GM19463 (cell line): ENCODE measurements around the gene LCE6A.

Source experiments
- ATAC-seq: cut with Tn5 transposase; IDR thresholded peaks from one replicate; pipeline ENCODE4 v1.9.1; 2021; ENCODE audit warnings: mild to moderate bottlenecking, moderate library complexity; ENCODE audit not compliant: unreplicated experiment

LCE6A gene, protein sequence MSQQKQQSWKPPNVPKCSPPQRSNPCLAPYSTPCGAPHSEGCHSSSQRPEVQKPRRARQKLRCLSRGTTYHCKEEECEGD

DNA sequence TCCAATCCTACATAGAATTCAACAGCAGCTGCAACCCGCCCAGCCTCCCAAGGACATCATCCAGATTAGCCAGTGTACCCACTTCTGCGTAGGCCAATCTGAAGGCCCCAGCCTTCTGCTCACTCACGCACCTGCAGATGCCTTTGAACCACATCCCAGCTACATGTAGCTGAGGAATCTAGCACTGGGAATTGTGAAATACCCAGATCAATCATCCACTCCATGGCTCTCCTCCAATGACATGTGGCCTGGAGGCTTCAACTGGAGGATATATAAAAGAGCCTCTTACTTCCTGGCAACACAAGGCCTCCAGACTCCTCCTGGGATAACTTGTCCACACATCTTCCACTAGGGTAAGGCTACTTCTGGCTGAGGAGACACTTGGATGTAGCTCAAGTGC lies at the start of gene LCE6A:
Gene LCE6A, plus strand, starts transcription at position 301 of the 400 bp plus-strand sequence. CDS start 665 bp downstream, outside the sequence.
- no peak for ATAC-seq

DNA sequence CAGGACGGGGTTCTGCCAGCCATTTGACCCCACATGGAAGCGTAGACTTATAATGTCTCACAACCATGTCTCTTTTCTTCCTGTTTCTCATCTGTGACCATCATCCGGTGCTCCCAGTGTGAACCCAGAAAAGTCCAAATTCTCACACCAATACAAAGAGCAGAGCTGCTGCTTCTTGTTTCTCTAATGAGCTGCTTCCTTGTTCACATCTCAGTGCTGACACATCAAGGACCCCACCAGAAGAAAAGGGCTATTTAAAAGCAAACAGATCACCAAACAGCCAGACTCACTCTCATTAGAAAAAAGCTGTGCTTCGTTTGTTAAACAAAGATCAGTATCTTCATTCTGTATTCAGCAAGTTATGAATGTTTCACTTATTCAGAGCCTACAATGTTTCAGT lies 47.0 kb upstream of the LCE6A start:
- no peak for ATAC-seq

DNA sequence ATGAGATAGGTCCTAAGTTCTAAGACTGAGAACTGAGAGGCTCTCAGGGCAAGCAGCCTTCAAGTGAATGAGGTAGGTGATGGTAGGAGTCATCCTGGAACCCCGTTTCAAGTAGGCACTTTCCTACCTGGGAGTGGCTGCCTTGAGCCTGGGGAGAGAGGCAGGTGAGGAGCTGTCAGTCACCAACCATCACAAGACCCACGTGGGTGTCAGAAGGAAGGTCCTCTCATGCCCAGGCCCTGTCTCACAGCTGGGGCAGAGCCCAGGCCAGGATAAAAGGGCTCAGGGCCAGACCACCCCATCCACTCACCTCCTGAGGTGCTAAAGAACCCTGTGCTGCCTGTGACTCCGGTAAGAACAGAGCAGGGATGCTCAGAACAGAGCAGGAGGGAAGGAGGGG lies 46.2 kb upstream of the LCE6A start, which contains the start of gene LCE1D:
Gene LCE1D, plus strand, starts transcription at position 301 of the 400 bp plus-strand sequence. CDS start 1,074 bp downstream, outside the sequence.
- ATAC-seq, result no peak

DNA sequence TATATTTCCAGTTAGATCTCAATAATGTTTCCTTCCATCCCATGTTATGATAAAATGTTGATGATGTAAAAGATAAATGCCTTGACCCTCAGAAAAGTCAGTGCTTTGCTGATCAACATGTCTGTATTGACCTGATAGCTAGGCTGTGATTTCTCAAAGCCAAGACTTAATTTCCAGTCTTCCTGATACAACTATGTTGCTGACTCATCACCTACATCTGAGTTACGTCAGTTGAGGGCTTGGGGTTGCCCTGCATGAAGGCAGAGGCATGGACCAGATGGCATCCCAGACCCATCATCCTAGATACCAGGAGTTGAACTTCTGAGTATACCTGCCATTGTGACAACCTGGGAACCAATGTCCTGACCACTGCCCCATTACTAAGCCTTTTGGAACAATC lies 41.3 kb upstream of the LCE6A start:
- no peak for ATAC-seq

DNA sequence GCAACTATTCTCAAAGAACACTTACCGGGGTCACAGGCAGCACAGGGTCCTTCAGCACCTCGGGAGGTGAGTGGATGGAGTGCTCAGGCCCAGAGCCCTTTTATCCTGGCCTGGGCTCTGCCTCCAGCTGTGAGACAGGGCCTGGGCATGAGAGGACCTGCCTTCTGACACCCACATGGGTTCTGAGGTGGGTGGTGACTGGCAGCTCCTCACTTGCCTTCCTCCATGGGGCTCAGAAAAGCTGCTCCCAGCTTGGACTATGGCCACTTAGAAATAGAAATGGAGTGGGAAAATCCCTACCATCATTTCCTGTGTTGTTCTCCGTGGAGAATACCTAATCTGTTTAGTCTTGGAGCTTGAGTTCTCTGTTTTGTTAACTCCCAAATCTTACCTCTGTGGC lies 36.1 kb upstream of the LCE6A start, which contains the start of gene LCE1C:
Gene LCE1C, minus strand, starts transcription at position 76 of the 400 bp plus-strand sequence. CDS start 1,173 bp downstream, outside the sequence.
- ATAC-seq, result no peak

DNA sequence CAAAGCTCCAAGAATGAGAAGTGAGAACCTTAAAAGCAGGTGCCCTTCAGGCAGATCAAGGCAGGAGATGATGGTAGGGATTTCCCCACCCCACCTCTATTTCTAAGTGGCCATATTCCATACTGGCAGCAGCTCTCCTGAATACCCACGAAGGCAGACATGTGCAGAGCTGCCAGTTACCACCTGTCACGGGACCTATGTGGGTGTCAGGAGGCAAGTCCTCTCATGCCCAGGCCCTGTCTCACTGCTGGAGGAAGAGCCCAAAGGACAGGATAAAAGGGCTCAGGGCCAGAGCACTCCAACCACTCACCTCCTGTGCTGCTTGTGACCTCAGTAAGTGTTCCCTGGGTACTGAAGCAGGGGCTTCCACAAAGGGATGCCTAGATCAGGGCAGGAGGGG lies 31.6 kb upstream of the LCE6A start:
- no peak for ATAC-seq

DNA sequence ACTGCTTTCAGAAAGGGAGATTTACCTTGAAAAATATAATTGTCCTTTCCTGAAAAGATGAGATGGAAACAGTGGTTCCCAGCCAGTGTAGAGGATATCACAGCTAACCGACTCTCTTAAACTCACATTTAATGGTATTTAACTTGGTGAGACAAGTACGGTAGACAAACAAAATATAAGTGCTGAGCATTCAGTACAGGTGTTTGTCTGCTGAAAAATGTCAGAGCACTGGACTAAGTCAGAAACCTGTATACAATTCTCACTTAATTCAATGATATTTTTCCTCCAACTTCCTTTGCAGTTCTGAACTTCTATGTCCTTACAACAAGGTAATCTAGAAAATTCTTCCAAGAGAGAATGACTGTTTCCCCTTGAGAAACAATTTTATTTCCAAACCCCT lies 31.0 kb upstream of the LCE6A start, which contains the start of gene LCE1B:
Gene LCE1B, plus strand, starts transcription at position 301 of the 400 bp plus-strand sequence. CDS start 476 bp downstream, outside the sequence.
- no peak for ATAC-seq

DNA sequence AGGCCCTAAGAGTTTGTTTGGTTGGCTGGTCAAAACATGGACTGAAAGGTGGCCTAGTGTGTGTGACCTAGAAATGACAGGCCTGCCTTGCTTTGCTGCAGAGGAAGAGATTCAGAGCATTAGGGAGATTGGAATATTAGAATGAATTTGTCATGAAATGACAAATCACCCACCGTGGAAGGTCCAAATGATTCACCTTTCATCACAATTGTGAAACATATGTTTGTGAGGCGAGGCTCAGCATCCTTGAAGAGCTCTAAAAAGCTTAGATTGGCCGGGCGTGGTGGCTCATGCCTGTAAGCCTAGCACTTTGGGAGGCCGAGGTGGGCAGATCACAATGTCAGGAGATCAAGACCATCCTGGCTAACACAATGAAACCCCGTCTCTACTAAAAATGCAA lies 25.3 kb upstream of the LCE6A start:
- ATAC-seq, result no peak

DNA sequence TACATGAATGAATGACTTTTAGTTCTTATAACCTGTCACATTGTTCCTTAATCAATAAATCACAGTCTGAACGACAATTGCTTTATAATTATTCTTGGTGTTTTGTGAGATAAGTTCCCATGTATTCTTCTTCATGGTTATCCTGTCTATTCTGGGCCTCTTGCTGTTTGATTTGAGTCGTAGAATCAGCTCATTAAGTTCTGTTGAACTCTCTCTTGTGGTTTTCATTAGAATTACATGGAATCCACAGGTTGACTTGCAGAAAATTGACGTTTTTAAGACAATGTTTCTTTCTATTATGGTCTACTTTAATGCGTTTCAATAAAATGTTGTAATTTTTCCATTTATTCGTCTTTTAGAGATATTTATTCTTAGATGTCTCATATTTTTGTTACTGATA lies 19.4 kb upstream of the LCE6A start:
- ATAC-seq, result no peak

DNA sequence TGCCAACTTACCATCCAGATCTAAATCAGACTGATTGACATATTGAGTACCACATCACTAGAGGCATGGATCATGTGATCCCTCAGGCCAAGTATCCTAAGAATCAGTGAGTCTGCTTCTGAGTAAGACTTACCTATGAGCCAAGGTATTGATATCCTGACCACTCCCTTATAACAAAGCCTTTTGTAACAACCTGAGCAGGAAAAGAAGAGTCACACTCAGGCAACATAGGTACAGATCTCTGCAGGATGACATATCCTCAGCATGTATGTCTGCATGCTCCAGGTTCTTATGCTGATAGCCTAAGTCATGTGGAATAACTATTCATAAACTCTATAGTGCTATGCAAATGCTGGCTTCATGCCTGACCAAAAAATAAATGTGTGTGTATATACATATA lies 17.7 kb upstream of the LCE6A start:
- no peak for ATAC-seq

DNA sequence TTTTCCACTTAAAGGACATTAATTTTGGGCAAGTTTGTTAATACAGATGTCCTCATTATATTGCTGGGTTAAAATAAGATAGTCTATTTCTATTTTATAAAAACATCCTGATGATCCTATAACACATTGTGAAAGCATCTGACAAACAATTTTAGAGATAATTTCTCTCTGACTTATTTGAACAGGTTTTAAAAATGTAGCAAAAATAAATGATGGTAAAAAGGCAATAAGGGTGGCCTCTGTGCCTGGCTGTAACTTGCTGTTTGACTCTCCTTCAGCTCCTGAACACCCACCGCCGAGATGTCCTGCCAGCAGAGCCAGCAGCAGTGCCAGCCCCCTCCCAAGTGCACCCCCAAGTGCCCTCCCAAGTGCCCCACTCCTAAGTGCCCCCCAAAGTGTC lies 15.5 kb upstream of the LCE6A start, which contains the start of gene LCE1A:
Gene LCE1A, plus strand, starts transcription at position 301 of the 400 bp plus-strand sequence. Its CDS starts 0 bp downstream, at position 301.
- no peak for ATAC-seq

DNA sequence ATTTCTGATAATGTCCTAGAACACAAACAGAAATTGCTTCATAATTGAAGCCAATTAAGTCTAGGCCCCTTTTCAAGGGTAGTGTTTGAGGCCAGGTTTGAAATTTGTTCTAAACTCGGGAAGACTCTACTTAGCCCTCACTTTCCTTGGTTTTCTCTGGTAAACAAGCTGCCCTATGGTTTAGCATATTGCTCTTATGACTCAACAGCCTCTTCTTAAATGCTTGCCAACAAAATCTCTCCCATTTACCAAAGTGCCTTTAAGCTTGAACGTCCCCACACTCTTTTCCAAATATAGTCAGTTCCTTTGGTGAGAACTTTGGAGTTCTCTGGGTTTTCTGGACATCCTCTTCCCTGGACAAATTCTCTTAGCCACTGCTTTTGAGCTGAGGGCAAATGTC lies 5.8 kb upstream of the LCE6A start:
- ATAC-seq, result no peak

DNA sequence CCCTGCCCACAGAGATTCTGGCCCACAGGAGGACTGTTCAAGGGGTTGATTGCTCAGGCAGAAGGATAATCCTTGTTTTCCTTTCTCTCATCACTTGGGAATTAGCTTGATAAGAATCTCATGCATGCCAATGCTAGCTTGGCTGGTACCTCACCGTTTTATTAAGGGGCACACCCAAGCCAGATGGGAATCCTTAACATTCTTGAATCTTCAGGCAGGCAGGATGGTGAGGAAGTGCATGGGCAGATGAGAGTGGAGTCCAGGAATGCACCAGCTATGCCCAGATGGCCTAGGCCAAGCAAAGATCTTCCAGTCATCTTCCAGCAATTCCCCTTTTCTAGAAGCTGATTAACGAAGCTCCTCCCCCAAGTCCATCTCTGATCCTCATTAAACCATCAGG lies 13.0 kb downstream of the LCE6A start:
- ATAC-seq, result no peak

DNA sequence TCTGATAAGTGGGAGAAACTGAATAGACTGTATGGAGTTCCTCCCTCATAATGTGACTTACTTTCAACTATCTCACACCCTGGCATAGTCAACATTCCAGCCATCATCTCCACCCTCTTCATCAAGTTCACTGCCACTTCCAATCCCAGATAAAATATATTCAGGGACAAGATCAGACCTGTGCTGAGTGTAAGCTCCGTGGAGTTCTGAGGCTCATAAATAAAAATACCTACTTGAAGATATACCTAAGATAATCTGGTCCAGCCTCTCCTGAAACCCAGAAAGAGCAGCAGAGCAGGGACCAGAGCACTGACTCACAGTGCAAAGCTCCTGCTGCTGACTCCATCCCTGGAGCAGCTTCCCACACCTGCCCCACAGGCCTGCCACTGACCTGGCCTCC lies 15.4 kb downstream of the LCE6A start:
- ATAC-seq, result no peak

DNA sequence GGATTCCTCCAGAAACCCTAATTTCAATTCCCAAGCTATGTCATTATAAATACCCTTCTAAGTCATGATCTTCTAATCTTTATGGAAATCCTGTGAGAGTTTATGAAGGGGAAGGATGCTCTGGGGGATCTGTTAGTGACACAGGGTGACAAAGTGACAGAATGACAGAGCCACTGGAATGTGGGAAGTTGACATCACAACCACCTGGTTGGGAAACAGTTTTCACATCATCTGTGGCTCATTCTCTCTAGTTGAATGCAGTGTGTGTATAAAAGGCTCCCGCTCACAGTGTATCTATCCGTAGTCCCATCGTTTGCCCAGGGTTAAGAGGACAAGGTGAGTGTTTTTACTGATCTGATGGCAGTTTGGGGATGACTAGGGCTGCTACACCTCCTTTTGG lies 17.0 kb downstream of the LCE6A start, which contains the start of gene LCE7A:
Gene LCE7A, plus strand, starts transcription at position 301 of the 400 bp plus-strand sequence. CDS start 702 bp downstream, outside the sequence.
- no peak for ATAC-seq

DNA sequence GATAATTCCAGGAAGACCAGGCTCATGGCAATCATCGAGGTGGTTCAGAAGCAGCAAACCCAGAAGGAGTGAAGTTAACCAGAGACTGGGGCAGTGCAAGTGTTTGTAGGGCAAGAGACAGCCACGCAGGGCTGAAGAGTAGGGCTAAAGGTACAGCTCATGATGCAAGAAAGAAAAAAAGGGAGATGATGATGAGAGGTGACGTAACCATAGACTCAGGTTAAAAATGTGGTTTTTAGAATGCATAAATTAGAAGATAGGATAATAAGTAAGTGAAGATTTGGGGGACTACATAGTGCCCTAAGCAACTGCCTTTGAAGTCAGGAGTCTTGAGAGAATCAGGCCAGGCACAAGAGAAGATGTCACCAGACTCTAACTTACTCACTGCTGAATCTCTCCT lies 17.5 kb downstream of the LCE6A start:
- no peak for ATAC-seq

DNA sequence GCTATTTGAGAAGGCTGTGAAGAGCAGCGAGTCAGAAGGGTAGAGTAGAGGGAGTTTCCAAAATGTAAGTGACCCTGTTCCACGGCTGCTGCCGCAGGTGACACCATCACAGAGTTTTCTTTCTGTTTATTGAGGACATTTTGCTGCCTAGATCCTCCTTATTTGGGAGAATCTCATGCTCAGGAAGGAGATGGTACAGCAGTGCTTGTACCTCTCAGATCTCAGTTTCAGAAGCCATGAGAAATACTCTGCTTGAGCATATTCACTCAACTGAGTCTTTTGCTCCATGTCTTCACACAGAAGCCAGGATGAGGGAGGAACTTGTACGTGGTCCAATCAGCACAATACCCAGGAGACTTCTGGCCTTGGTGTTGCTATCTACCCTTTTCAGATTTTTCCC lies 18.7 kb downstream of the LCE6A start:
- no peak for ATAC-seq

DNA sequence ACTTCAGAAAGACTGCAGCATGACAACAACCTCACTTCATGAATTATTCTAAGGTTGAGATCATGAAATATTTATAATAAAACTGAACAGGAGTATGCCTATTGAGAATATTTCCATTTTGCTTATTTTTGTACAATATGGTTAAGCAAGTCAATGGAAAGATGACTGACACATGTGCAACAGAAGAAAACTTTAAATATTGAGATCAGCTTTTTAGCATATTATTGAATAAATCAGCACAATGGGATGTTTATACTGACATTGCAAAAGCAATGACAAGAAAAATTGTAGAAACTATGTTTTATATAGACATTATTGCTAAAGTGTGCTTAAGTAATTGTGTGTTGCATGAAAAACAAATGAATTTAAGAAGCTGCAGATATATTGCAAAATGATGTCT lies 21.8 kb downstream of the LCE6A start:
- no peak for ATAC-seq

DNA sequence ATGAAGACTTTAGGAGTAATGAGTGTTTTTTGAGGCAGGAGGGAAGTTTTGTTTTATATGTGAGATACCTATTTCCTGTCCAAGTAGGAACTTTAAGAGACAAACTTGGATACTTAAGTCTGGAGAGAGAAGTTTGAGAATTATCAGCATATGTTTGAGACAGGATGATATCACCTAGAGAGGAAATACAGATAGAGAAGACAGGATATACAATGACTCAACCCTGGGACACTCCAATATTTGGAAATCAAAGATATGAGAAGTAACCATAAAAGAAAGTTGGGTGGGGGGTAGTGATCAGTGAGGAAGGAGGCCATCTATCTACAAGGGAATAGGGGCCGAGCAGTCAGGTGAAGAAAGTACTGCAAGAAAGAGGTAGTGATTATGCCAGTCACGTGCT lies 23.7 kb downstream of the LCE6A start:
- ATAC-seq, result no peak

DNA sequence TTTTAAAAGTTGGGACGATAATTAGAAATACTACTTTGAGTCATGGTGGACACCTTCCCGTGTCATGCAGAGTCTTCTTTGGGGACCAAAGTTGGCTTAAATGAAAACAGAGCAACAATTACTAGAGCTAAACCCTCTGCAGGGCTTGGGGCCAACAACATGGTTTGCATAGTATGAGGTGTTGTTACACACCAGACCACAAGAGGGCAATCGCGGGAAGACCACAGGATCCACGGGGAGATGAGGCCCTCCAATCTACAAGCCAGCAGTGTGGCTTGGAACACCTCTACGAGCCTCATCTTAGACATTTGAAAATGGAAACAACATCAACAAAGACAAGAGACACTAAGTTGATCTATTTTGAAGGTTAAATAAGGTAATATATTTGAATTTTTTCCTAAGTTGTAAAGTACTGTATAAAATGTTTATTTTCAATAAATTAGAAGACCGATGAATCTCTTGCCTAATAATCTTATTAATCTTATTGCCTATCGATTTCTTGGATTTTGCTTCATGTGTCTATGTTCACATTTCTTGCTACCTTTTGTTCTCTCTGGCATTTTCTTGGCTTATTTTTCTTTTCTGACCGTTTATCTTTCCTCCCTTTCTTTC lies 27.3 kb downstream of the LCE6A start:
- ATAC-seq, result no peak

DNA sequence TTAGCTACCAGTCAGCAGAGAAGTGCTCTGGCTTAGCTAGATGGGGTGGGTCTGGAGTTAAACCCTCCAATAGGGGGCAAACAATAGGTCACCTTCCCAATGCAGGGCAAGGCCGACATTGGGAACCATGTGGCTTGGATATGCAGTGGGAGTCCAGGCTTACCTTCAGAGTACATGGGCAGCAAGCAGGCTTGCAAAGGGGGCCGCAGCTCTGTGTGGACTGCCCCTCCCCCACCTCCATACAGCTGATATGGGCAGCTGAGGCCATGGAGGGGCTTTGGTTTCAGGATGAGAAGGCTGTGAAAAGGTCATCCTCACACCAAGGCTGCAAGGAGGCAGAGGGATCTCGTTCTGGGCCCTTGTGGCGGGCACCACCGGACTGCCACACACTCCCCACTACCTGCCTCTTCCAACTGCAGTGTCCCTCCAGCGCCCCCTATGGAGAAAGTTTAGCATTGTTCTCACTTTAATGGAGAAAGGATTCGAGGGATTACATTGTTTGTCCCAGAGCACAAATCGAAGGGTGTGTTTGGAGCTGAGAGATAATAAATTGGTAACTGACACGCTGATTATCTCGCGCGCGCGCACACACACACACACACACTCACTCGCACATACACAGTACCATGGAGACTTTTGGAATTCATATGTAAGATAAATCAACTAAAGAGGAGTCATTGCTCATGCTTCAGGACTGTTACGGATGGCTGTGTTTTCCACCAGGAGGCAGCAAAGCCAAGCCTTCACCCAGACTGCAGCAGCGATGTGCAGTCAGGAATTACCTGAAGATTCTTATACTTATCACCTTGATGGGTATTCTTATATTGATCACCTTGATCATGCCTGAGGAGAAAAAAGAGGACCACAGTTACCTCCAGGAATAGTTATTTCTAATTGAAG lies 28.4 kb downstream of the LCE6A start:
- no peak for ATAC-seq

DNA sequence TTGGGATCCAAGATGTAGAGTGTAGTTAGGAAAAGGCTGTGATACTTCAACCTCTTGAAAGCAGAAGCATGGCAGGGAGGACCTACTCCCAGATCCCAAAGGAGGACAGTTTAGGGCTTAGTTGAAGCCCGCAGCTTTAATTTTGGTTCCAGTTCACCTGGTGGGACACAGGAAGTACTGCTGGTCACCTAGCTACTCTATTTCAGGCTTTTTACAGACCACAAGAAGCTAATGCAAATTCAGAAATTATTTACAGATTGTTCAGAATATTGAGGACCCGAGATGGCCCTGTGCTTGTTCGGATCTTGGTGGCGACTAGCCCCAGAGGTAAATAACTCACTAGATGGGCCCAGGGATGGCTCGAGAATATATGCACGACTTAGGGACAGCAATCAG lies 29.1 kb downstream of the LCE6A start:
- no peak for ATAC-seq
